Measurements from ENCODE around the gene PHACTR1. TPM values are rescaled to one million over a fixed set of nuclear protein-coding genes. Genes with fewer than 3 reads are reported as not detected.

PHACTR1 gene
- total RNA-seq, 1 donor from 2014 or later, result 50.7 TPM

DNA sequence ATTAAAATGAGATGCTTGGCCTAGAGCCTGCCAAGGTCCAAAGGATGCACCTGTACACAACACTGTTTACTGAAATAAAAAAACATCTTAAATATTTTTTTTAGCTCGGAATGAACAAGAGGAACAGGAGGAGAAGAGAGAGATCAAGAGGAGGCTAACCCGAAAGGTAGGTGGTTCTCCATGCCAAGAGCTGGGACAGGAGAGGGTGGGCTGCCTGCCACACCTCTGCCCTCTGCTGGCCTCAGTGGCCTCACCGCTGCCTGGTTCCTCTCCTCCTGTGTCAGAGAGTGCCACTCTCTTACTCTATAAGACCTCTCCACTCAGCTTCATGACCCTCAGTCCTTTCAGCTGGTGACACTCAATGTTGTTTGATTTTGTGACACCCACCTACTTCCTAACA lies 561.6 kb downstream of the PHACTR1 start:
- no peak for DNase-seq
- H3K36me3 Mint-ChIP-seq (ENCODE audit: unreplicated experiment), result no peaks in the 10 kb centered on the region
- no peak overlapping the region for H3K4me3 Mint-ChIP-seq (ENCODE audit: unreplicated experiment)
- H3K4me1 Mint-ChIP-seq (ENCODE audit: low read depth, unreplicated experiment), result peaks cover 2% of the 10 kb centered on the region
- no peaks in the 10 kb centered on the region for H3K9me3 Mint-ChIP-seq (ENCODE audit: unreplicated experiment)
- TF ChIP-seq, protein P1, sequence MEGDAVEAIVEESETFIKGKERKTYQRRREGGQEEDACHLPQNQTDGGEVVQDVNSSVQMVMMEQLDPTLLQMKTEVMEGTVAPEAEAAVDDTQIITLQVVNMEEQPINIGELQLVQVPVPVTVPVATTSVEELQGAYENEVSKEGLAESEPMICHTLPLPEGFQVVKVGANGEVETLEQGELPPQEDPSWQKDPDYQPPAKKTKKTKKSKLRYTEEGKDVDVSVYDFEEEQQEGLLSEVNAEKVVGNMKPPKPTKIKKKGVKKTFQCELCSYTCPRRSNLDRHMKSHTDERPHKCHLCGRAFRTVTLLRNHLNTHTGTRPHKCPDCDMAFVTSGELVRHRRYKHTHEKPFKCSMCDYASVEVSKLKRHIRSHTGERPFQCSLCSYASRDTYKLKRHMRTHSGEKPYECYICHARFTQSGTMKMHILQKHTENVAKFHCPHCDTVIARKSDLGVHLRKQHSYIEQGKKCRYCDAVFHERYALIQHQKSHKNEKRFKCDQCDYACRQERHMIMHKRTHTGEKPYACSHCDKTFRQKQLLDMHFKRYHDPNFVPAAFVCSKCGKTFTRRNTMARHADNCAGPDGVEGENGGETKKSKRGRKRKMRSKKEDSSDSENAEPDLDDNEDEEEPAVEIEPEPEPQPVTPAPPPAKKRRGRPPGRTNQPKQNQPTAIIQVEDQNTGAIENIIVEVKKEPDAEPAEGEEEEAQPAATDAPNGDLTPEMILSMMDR (IDR thresholded peaks at IDR 0.05; ENCODE audit: partially characterized antibody, unreplicated experiment), result peak; percentile 6
- no peaks in the 10 kb centered on the region for H3K27me3 Mint-ChIP-seq (ENCODE audit: unreplicated experiment)
- H3K27ac Mint-ChIP-seq (ENCODE audit: unreplicated experiment), result no peak overlapping the region

DNA sequence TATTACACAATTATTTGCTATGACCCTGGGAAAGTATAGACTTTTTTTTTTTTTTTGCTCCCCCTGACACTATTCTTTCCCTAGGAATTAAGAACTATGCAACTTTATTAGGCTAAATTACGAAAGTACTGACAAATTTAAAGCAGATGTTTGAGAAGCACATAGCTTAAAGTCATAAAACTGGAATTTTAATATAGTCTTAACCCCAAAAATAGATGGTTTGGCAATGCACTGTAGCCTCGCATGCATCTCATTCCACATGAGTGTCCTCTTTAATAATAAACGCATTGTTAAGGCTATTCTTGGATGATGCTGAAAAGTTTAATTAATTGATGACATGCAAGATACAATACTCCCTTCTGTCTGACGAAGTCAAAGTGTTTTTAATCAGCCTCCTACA lies 562.4 kb downstream of the PHACTR1 start:
- peaks cover 4% of the 10 kb centered on the region for H3K36me3 Mint-ChIP-seq (ENCODE audit: unreplicated experiment)
- peaks cover 2% of the 10 kb centered on the region for H3K4me1 Mint-ChIP-seq (ENCODE audit: low read depth, unreplicated experiment)
- H3K27ac Mint-ChIP-seq (ENCODE audit: unreplicated experiment), result peak overlapping the region; percentile 24
- DNase-seq, result no peak
- no peak overlapping the region for H3K4me3 Mint-ChIP-seq (ENCODE audit: unreplicated experiment)
- no peaks in the 10 kb centered on the region for H3K27me3 Mint-ChIP-seq (ENCODE audit: unreplicated experiment)
- TF ChIP-seq, protein P1 (IDR thresholded peaks at IDR 0.05; ENCODE audit: partially characterized antibody, unreplicated experiment), result no peak
- H3K9me3 Mint-ChIP-seq (ENCODE audit: unreplicated experiment), result no peaks in the 10 kb centered on the region

DNA sequence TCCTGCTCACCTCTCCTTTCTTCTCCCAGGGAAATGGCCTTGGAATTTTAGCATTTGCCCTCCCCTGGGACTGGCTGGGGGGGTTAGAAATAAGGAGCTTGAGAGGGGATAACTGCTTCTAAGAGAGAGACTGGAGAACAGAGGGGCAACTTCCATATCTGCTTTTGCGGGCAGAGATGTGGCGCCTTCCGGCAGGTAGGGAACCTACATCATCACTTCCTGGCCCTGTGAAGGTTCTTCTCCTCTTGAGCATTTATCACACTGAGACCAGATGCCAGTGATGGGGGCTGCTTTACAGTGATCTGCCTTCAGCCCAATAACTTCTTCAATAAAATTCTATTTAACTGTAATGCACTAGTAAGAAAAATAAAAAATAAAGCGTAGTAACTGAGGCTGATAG lies 563.7 kb downstream of the PHACTR1 start:
- H3K36me3 Mint-ChIP-seq (ENCODE audit: unreplicated experiment), result peaks cover 5% of the 10 kb centered on the region
- no peak overlapping the region for H3K27ac Mint-ChIP-seq (ENCODE audit: unreplicated experiment)
- H3K4me1 Mint-ChIP-seq (ENCODE audit: low read depth, unreplicated experiment), result peaks cover 2% of the 10 kb centered on the region
- TF ChIP-seq, protein P1 (IDR thresholded peaks at IDR 0.05; ENCODE audit: partially characterized antibody, unreplicated experiment), result no peak
- H3K27me3 Mint-ChIP-seq (ENCODE audit: unreplicated experiment), result no peaks in the 10 kb centered on the region
- no peaks in the 10 kb centered on the region for H3K9me3 Mint-ChIP-seq (ENCODE audit: unreplicated experiment)
- no peak for DNase-seq
- no peak overlapping the region for H3K4me3 Mint-ChIP-seq (ENCODE audit: unreplicated experiment)

DNA sequence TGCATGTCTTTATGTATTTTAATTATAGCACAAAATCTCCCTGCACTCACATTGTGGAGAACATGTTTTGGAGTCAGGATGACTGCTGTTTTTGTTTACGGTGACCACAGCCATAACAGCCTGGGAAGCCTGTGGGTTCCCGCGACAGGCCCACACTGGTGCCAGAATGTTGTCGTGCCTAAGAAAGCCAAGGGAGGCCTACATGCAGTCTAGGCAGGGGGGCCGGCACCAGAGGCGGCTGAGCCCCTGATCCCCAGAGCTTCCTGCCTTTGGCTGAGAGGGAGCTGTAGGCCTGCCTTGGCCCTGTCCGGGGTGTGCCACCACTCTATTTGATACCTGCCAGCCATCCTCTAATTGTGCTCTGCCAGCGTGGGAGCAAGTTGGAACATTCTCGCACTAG lies 565.1 kb downstream of the PHACTR1 start:
- Mint-ChIP-seq H3K4me3 (ENCODE audit: unreplicated experiment) (no peak overlapping the region), H3K27ac (ENCODE audit: unreplicated experiment) (no peak overlapping the region)

DNA sequence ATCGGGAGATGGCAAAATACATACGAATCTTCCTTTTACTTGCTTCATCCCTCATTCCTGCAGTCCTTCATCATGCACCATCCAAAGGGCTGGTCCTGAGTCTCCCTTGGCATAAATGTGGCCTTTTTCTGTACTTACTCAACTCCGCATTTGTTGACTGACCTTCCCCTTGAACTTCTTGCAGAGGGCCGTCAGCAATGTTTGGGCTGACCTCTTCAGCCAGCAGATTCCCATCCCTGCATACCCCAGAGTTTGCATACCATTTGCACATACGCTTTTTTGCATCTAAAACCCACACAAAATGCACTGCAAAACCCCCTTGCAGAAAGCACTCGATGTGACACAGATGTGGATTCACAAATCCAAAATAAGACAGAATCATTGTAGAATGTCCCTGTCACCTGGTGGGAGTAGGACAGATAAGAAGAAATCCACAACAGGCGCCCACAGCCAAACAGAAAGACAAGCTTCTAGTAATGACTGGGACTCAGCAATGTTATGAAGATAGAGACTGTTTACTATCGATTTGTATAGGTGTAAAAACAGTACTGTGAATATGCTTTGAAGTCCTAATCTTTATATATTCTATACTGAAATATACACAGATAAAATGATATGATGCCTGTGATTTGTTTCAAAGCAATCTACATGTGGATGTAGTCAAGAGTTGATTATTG lies 566.0 kb downstream of the PHACTR1 start:
- peaks cover 2% of the 10 kb centered on the region for H3K4me1 Mint-ChIP-seq (ENCODE audit: low read depth, unreplicated experiment)
- H3K27me3 Mint-ChIP-seq (ENCODE audit: unreplicated experiment), result no peaks in the 10 kb centered on the region

More for the DNA sequence above, 565.1 kb downstream of the PHACTR1 start:
- TF ChIP-seq, protein P1 (IDR thresholded peaks at IDR 0.05; ENCODE audit: partially characterized antibody, unreplicated experiment), result no peak
- Mint-ChIP-seq H3K9me3 (ENCODE audit: unreplicated experiment) (no peaks in the 10 kb centered on the region), H3K27me3 (ENCODE audit: unreplicated experiment) (no peaks in the 10 kb centered on the region), H3K36me3 (ENCODE audit: unreplicated experiment) (peaks cover 16% of the 10 kb centered on the region), H3K4me1 (ENCODE audit: low read depth, unreplicated experiment) (peaks cover 2% of the 10 kb centered on the region)
- DNase-seq, result no peak

More for the DNA sequence above, 566.0 kb downstream of the PHACTR1 start:
- H3K27ac Mint-ChIP-seq (ENCODE audit: unreplicated experiment), result no peak overlapping the region
- TF ChIP-seq, protein P1 (IDR thresholded peaks at IDR 0.05; ENCODE audit: partially characterized antibody, unreplicated experiment), result no peak
- peaks cover 24% of the 10 kb centered on the region for H3K36me3 Mint-ChIP-seq (ENCODE audit: unreplicated experiment)
- no peaks in the 10 kb centered on the region for H3K9me3 Mint-ChIP-seq (ENCODE audit: unreplicated experiment)
- H3K4me3 Mint-ChIP-seq (ENCODE audit: unreplicated experiment), result no peak overlapping the region
- DNase-seq, result no peak

All from glutamatergic neuron (in vitro differentiated cells).